ENCODE measurements around the gene ANP32A. TPM values are rescaled to one million over a fixed set of nuclear protein-coding genes. Genes with fewer than 3 reads are reported as not detected.

The ANP32A gene
- total and polyA plus RNA-seq, 2 experiments from 2014 or later = 140 to 278 TPM

DNA sequence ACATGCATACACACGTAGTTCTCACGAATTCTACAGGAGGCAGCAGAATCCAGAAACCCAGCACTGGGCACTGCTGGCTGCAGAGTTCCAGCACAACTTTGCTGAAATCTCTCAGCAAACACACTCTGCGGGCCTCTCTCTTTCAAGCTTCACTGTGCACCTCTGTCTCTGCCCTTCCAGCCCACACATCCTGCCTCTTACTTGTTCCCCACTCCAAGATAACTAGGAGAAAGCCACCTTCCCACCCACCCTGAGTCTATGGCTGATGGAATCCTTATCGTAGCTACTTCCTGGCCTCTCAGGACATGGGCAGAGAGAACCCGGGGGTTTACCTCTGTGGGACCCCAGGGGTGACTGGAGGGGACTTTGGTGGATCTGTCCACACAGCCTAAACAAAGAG, 11.9 kb downstream of the ANP32A start:
- no peaks in the 10 kb centered on the region for H3K9me3 ChIP-seq (ENCODE audit: low read depth)
- DNase-seq (ENCODE audit: low read depth in 1 of 2, low spot score in 1 of 2) = no peak
- H3K36me3 ChIP-seq = no peaks in the 10 kb centered on the region
- H3K27me3 ChIP-seq = no peaks in the 10 kb centered on the region
- no peak overlapping the region for H3K4me3 ChIP-seq
- TF ChIP-seq, protein P1, sequence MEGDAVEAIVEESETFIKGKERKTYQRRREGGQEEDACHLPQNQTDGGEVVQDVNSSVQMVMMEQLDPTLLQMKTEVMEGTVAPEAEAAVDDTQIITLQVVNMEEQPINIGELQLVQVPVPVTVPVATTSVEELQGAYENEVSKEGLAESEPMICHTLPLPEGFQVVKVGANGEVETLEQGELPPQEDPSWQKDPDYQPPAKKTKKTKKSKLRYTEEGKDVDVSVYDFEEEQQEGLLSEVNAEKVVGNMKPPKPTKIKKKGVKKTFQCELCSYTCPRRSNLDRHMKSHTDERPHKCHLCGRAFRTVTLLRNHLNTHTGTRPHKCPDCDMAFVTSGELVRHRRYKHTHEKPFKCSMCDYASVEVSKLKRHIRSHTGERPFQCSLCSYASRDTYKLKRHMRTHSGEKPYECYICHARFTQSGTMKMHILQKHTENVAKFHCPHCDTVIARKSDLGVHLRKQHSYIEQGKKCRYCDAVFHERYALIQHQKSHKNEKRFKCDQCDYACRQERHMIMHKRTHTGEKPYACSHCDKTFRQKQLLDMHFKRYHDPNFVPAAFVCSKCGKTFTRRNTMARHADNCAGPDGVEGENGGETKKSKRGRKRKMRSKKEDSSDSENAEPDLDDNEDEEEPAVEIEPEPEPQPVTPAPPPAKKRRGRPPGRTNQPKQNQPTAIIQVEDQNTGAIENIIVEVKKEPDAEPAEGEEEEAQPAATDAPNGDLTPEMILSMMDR (IDR thresholded peaks at IDR 0.05; ENCODE audit: low read depth, low read length) = no peak
- H3K27ac ChIP-seq = peak overlapping the region; percentile 40
- H3K4me1 ChIP-seq (ENCODE audit: low read depth) = peaks cover 62% of the 10 kb centered on the region

DNA sequence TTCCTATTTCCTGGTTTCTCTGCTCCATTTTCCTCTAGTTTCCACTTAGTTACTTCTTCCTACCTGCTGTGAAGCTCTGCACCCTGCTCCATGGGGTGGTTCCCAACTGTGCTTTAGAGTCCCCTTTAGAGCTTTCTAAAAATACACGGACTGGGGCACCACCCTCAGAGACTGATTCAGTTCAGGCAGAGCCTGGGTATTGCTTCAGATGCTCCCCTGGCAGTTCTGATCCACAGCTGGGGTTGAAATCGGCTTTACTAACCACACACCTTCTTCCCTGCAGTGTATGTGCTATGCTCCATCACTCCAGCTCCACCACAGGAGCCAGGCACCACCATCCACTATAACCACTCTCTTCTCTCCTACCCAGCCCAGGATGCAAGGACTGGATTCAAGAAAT, 12.6 kb downstream of the ANP32A start:
- Histone ChIP-seq H3K27ac (peak overlapping the region; percentile 40), H3K4me3 (no peak overlapping the region), H3K4me1 (ENCODE audit: low read depth) (peaks cover 57% of the 10 kb centered on the region), H3K9me3 (ENCODE audit: low read depth) (no peaks in the 10 kb centered on the region), H3K27me3 (no peaks in the 10 kb centered on the region), H3K36me3 (no peaks in the 10 kb centered on the region)
- TF ChIP-seq, protein P1 (IDR thresholded peaks at IDR 0.05; ENCODE audit: low read depth, low read length) = no peak
- no peak for DNase-seq (ENCODE audit: low read depth in 1 of 2, low spot score in 1 of 2)

DNA sequence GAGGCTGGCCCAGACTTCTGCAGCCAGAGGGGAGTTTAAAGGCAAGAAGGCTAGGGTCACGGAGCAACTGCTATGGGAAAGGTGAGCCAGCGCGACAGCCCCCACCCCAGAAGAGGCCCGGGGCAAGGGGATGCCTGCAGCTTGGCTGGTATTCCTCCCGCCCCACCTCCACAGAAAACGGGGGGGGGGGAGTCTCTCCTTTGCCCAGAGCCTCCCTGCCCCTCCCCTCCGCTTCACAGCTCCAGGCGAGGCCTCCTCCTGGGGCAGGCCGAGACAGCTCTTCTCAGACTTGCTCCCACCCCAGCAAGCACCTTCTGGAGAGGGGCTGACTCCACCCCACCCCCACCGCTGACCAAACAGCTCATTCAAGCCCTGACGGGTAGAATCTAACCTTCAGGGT, 13.4 kb downstream of the ANP32A start:
- DNase-seq (ENCODE audit: low read depth in 1 of 2, low spot score in 1 of 2) = no peak
- TF ChIP-seq, protein P1 (IDR thresholded peaks at IDR 0.05; ENCODE audit: low read depth, low read length) = no peak
- H3K27ac ChIP-seq = peak overlapping the region; percentile 40

DNA sequence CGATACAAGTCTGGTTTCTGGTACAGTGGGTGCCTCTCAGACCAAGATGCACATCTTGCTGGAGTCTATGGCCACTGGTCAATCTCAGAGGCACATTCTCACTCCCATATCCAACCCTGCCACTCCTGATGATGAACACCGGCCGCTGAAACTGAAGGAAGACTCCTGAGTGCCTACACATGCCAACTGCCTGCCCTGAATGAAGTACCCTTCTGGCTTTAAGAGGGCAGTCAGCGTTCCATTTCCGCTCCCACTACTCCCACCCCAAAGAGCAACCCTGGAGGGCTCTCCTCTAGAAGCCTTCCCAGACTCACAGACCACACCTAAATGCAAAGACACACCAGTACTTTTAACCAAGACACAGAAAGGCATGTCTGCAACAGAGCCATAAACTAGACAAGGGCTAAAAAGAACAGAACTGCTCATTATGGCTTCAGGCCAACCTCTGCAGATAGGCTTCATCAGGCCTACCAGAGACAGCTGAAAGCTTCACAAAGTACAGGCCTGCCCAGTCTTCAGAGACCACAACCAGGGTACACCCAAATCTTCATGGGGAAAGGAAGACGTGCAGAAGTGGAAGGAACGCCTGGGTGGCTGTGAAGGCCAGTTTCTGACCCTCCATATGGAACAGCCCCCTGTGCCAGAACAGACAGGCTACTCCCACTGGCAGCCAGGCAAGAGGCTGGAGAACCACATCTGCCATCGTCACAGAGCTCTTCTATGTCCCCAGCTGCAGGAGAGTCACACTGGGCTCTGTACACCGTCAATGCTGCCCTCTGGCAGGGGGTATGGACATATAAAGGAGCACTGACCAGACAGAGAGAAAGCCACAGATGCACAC, 14.3 kb downstream of the ANP32A start:
- TF ChIP-seq, protein P1 (IDR thresholded peaks at IDR 0.05; ENCODE audit: low read depth, low read length) = no peak
- no peak overlapping the region for H3K4me3 ChIP-seq
- DNase-seq (ENCODE audit: low read depth in 1 of 2, low spot score in 1 of 2) = no peak
- H3K27me3 ChIP-seq = no peaks in the 10 kb centered on the region
- peaks cover 44% of the 10 kb centered on the region for H3K4me1 ChIP-seq (ENCODE audit: low read depth)
- H3K27ac ChIP-seq = peak overlapping the region; percentile 40
- no peaks in the 10 kb centered on the region for H3K36me3 ChIP-seq
- no peaks in the 10 kb centered on the region for H3K9me3 ChIP-seq (ENCODE audit: low read depth)

More for the DNA sequence above, 13.4 kb downstream of the ANP32A start:
- Histone ChIP-seq H3K4me3 (no peak overlapping the region), H3K36me3 (no peaks in the 10 kb centered on the region), H3K4me1 (ENCODE audit: low read depth) (peaks cover 49% of the 10 kb centered on the region), H3K9me3 (ENCODE audit: low read depth) (no peaks in the 10 kb centered on the region), H3K27me3 (no peaks in the 10 kb centered on the region)

DNA sequence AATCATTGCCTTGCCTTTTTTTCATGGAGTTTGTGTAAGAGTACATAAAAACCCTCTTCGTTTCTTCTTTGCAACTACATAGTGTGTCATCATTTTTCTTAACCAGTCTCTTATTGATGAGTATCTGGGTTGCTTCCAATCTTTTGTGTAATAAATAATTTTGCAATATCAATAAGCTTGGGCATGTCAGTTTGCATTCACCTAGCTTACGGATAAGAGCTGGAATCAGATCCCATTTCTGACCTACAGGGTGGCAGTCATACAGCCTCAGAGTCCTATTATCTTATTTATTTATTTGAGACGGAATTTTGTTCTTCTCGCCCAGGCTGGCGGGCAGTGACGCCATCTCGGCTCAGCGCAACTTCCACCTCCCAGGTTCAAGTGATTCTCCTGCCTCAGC, 18.3 kb downstream of the ANP32A start:
- TF ChIP-seq, protein P1 (IDR thresholded peaks at IDR 0.05; ENCODE audit: low read depth, low read length) = no peak
- Histone ChIP-seq H3K27ac (no peak overlapping the region), H3K4me1 (ENCODE audit: low read depth) (peaks cover 36% of the 10 kb centered on the region), H3K27me3 (no peaks in the 10 kb centered on the region), H3K36me3 (no peaks in the 10 kb centered on the region), H3K4me3 (no peak overlapping the region), H3K9me3 (ENCODE audit: low read depth) (no peaks in the 10 kb centered on the region)
- no peak for DNase-seq (ENCODE audit: low read depth in 1 of 2, low spot score in 1 of 2)
